ENCODE results near the gene GOPC.
"Not testable (repeated sequence)": the region's sequence is repeated elsewhere in the genome, so short reads cannot be mapped to it uniquely, and the experiment has no call there.

The GOPC gene

DNA sequence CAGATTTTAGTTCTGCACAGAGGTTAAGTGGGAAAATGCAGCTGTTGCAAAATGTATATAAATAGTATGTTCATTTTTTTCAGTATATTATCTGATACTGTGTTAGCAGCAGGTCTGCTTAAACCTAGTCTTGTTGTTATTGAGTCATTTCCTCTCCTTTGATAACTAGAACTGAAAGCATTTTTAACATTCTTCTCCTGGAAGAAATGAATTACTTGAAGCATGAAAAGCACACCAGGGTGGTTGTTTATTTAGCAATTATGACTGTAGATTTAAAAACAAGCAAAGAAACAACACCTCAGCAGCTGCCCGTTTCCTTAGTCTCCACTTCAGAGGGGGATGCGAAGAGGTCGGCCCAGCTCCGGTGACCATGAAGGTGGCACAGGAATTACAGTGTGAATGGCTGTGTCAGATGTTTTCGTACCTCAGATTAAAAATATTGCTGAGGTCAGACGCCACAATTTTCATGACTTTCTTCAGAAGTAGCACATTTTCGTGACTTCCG lies 53.5 kb downstream of the GOPC start:
- DNase-seq = peak; percentile 77

GRCh38 chr6:117547688-117548621 lies 54.4 kb downstream of the GOPC start:
- peak; percentile 67 for DNase-seq

DNA sequence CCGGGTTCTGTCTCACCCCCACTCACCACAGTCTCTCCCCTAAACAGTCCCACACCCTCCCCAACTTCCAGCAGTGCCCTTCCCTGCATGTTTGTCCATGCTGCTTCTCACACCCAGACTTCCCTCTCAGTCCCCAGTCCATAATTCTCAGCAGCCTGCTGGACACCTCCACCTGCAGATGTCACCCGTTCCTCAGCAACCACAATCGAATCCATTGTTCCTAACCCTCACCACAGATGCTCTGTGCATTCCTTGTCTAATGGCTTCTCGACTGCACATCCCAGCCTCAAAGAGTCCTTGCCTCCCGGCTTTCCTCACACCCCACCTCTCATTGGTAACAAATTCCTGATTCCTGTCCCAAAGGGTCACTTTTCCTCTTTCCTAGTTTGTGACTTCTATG lies 55.6 kb downstream of the GOPC start:
- no peak for DNase-seq

DNA sequence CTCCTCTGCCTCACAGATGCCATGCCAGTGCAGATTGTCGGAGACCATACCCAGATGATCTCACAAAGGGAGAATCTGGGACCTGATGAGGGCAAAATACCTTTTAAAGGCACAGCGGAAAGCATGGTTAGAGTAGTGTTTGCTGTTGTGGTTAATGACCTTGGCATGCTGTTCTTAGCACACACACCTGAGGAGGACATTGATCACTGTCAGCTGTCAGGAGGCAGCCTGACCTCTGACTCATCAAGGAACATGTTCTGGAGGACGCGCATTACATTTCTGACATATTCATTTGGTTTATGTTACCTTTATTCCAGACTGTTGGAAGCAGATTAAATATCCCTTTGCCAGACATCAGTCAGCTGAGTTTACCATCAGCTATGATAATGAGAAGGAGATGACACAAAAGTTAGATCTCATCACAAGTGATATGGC lies 57.1 kb downstream of the GOPC start:
- DNase-seq = no peak

- no peak for DNase-seq
These were observed 57.6 kb downstream of the GOPC start for GRCh38 chr6:117544716-117545115.

- no peak for DNase-seq
These were observed 59.8 kb downstream of the GOPC start for GRCh38 chr6:117542493-117542892.

DNA sequence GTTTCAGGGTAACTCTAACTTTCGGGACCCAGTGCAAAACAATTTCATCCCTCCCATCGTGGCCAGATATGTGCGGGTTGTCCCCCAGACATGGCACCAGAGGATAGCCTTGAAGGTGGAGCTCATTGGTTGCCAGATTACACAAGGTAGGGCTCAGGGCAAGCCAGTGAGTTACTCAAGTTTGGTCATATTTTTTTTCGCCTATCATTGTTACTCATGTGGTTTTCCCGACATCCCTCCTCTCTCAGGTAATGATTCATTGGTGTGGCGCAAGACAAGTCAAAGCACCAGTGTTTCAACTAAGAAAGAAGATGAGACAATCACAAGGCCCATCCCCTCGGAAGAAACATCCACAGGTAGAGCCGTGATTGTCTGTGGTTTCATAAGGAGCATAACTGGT lies 61.6 kb downstream of the GOPC start:
- DNase-seq = no peak

DNA sequence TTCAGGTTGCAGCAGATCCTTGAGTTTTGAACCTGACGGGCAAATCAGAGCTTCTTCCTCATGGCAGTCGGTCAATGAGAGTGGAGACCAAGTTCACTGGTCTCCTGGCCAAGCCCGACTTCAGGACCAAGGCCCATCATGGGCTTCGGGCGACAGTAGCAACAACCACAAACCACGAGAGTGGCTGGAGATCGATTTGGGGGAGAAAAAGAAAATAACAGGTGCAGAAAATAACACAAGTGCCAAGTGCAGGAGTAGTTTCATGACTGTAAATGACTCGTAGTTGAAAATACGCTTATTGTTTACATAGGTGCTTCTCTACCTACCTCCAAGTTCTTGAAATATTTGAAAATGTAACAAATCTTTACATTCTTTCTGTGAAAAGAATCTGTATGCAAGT lies 63.7 kb downstream of the GOPC start:
- no peak for DNase-seq

DNA sequence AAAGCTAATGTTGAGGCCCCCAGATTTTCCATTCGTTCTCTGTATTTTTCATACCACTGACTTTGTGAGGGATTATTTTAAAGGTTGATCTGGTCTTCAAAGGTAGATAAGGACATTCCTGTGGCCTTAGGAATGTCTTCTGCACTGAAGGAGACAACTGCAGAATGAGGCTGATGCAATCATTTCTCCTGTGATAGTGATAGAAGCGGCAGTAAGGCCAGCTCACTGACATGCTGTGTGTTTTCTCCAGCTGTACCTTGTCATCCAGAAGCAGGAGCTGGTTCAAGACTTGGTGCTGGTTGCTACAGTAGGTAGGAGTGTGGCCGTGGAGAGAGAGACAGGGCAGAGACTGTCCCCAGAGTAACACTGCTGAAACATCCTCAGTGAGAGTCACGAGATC lies 66.0 kb downstream of the GOPC start:
- no peak for DNase-seq

DNA sequence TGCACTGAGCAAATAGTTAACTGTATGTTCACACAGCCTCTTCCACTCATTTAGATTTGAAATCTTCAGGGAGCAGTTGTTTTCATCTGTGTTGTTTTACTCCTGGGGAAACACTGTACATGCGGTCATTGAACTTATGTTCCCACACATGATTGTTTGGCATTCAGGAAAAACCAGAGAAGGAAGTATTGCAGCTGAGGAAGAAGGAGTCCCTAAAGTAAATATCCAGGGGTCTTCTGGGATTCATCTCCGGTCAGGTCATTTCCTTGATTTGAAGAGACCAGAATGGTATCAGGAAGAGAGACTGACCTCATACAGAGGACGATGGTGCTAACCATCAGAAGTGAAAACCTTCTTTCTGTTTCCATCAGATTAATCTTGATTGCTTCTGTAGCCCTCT lies 67.3 kb downstream of the GOPC start:
- no peak for DNase-seq

DNA sequence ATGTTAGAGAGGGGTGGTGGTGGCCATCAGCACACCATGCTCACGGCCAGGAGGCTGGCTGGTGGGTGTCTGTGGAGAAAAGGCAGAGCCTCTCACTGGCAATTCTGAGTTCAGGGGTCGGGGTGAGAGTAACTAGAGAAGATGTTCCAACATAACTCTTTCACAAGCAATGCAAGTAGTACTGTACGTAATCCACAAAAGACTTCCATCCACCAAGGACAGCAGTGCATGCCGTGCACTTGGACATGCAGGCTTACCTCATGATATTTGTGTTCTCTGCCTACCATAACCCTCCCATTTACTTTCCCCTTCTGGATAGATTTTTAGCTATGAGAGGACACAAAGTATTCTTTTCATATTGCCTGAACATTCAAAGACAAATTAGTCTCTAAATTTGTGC lies 68.5 kb downstream of the GOPC start:
- no peak for DNase-seq

- no peak for DNase-seq
These were observed 70.2 kb downstream of the GOPC start for GRCh38 chr6:117531809-117532725.

- DNase-seq = peak; percentile 63
These were observed 71.0 kb downstream of the GOPC start for GRCh38 chr6:117531346-117531745.

DNA sequence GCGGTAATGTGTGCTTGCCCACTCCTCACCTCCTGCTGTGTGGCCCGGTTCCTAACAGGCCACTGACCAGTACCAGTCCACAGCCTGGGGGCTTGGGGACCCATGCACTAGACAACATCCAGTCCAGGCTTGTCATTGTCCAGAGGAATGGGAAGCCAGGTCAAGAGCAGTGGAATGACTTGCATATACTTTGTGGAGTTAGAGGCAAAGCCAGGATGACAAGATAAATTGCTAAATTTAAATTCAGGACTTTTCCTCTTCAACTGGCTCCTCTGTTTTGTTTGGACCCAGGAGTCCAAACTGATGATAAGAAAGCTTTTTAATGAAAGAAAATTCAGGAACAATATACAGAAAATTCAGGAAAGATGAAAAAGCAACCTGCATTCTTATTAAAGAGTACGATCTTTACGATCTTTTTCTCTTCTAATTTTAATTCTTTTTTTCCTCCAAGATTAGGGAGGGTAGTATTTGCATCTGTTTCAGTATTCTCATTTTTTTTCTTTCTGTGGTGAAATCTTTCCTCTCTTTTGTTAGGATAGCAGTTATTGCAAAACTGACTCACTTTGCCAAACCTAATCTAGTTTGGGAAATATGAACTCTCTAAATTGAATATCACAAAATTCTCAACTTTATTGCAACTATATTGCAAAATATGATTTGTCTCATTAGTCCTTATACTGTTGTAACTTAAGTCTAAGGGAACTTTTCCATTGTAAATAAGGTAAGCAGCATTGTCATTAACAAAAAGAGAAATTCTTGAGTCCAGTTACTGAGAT lies 71.7 kb downstream of the GOPC start:
- no peak for DNase-seq

- no peak for DNase-seq
These were observed 76.7 kb downstream of the GOPC start for GRCh38 chr6:117525607-117526006.

DNA sequence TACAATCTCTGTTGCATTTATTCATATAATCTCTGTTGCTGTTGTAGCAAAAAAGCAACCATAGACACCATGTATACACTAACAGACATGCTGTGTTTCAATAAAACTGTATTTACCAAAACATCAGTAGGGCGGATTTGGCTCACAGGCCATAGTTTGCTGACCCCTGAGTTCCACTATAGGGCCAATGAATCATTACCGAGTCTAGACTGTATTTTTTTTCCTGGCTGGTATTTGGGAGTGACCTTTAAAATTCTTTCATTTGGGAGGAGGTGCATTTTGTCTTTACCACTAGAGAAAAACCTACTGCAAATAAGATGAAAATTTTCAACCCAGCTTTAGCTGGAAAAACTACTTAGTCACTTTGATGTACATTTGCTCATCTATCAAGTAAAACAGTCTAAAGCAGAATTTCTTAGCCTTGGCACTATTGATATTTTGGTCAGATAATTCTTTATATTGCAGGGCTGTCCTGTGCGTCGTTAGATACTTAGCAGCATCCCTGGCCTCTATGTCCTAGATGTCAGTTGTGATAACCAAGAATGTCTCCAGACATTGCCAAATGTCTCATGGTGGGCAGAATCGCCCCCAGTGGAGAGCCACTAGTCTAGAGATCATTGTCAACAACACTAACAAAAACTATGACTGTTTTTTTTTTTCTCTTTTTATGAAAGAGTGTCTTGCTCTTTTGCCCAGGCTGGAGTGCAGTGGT lies 80.4 kb downstream of the GOPC start:
- peak; percentile 55 for DNase-seq

GRCh38 chr6:117520603-117521395 lies 81.5 kb downstream of the GOPC start:
- DNase-seq = no peak

DNA sequence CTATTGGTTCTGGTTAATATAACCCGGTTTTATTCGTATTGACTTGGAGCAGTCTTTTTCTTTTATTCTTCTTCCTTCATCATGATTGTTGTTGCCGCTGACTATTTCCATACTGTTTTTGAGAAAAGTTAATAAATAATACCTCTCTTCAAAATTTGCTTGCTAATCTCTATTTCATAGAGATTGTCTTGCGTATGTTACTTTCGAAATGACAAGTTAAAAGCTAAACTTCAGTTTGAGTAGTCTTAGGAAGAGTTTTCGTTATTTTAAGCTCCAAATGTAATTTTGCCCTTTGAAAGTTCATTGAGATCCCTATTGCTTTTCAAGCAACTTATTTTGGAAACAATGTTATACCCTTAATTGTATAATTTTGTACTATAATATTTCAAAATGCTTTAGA lies 83.4 kb downstream of the GOPC start:
- DNase-seq = no peak

- not testable (repeated sequence) for DNase-seq
These were observed 84.3 kb downstream of the GOPC start for GRCh38 chr6:117517995-117518394.

GRCh38 chr6:117515326-117515725 lies 87.0 kb downstream of the GOPC start:
- no peak for DNase-seq

DNA sequence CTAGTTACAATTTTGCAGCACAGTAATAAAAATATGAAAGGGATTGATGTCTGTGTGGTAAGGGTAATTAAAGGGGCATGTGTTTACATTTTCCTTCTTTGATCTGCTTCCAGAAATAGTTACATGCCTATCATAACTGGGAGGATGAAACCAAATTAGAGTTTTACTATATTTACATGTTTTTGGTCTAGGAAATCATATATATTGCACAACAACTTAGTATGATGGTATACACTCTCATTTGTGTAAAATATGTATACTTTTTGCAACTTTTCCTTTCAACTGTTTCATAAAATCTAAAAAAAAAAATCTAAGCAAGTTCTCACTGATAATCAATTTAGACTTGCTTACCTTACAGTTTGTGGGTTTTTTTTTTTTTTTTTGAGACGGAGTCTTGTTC lies 87.7 kb downstream of the GOPC start:
- no peak for DNase-seq
